SU-DHL-6 (cell line): ENCODE measurements around the gene RO60.

Source experiments
- CTCF ChIP-seq: fragments of 200-600 bp; sonication (generic); IDR thresholded peaks from one replicate; pipeline ENCODE4 v1.5.1; 2017; ENCODE audit warnings: antibody characterized with exemption, mild to moderate bottlenecking, low read length, moderate library complexity; ENCODE audit not compliant: insufficient read depth, poor library complexity, severe bottlenecking
- EZH2phosphoT487 ChIP-seq: fragments of 200-600 bp; sonication (generic), shearing (Covaris generic); conservative IDR thresholded peaks from 2 replicates; pipeline ENCODE4 v1.6.1; 2018; ENCODE audit warnings: mild to moderate bottlenecking, antibody characterized with exemption, low read length, moderate library complexity, mixed read lengths

GRCh38 chr1:193031431-193031830 lies 28.0 kb upstream of the RO60 start:
- TF ChIP-seq CTCF (peak; percentile 36), EZH2phosphoT487 (no peak)
